Kidney (tissue), 14 donors: ENCODE results near the gene ZNF605. TPM values are rescaled to one million over a fixed set of nuclear protein-coding genes. Genes with fewer than 3 reads are reported as not detected.

Source experiments
- DNase-seq, 5 donors: peaks; one replicate each; pipeline ENCODE4 v3.0.0-alpha.2; 2013 to 2020
- FAIRE-seq: peaks from 2 replicates; lab custom pipeline; 2012; peaks lifted over from hg19 to GRCh38; lab: Jason Lieb, UNC
- H3K27ac ChIP-seq, 2 donors: one replicate each; pipeline ENCODE4 v1.7.0; 2013; ENCODE audit warnings: low read depth in 2 of 2, low read length in 2 of 2, inconsistent platforms in 1 of 2
- H3K27me3 ChIP-seq: one replicate; pipeline ENCODE4 v1.7.1; 2013; ENCODE audit warnings: low read length, inconsistent platforms; ENCODE audit not compliant: control insufficient read depth, insufficient read depth
- H3K36me3 ChIP-seq, 3 donors: one replicate each; pipeline versions ENCODE4 v1.7.0 to v1.7.1; 2013; ENCODE audit warnings: low read length in 3 of 3, control low read depth in 1 of 3, inconsistent platforms in 1 of 3; ENCODE audit not compliant: insufficient read depth in 3 of 3, control insufficient read depth in 2 of 3
- H3K4me1 ChIP-seq, 3 donors: one replicate each; pipeline versions ENCODE4 v1.7.0 to v1.7.1; 2013; ENCODE audit warnings: low read length in 3 of 3, inconsistent platforms in 1 of 3, low read depth in 1 of 3; ENCODE audit not compliant: control insufficient read depth in 2 of 3, insufficient read depth in 2 of 3
- H3K4me3 ChIP-seq, 3 donors: one replicate each; pipeline versions ENCODE4 v1.7.0 to v1.8.1; 2013; ENCODE audit warnings: low read length in 3 of 3, control low read depth in 1 of 3, inconsistent platforms in 1 of 3
- H3K9ac ChIP-seq, 3 donors: one replicate each; pipeline versions ENCODE4 v1.7.0 to v1.7.1; 2013; ENCODE audit warnings: low read length in 3 of 3, control low read depth in 1 of 3, inconsistent platforms in 1 of 3
- H3K9me3 ChIP-seq, 3 donors: one replicate each; pipeline versions ENCODE4 v1.7.0 to v1.7.1; 2013; ENCODE audit warnings: low read length in 3 of 3, control low read depth in 1 of 3, inconsistent platforms in 1 of 3; ENCODE audit not compliant: control insufficient read depth in 2 of 3, insufficient read depth in 1 of 3
- CTCF ChIP-seq: IDR thresholded peaks from 3 replicates; pipeline ENCODE4 v1.5.1; 2012; ENCODE audit warnings: mild to moderate bottlenecking, moderate library complexity, borderline replicate concordance; ENCODE audit not compliant: insufficient read depth; ENCODE audit errors: extremely low read depth
- intact Hi-C: fragments of 100-400 bp; cut with DNase I; formaldehyde crosslinking; loops from one replicate; pipeline ENCODE4 v1.11.1; 2022
- polyA plus RNA-seq: library from polyadenylated mRNA; stranded (reverse); fragments of 350-450 nt; fragmentation: Illumina TruSeq; extraction: RNeasy Lipid Tissue Mini Kit (QIAGEN cat#74804); gene quantifications from one replicate; pipeline ENCODE4 v1.2.3, GENCODE V29; 2014; ENCODE audit warnings: low read depth, low replicate concordance; ENCODE audit not compliant: insufficient read depth
- total RNA-seq: library from RNA; stranded (reverse); fragmentation: NEBNext Ultra II Directional; extraction: Animal tissue kit (Norgen Biotek cat#: 25700); gene quantifications from one replicate; pipeline ENCODE4 v1.2.1, GENCODE V29; 2021
- donor health status: control.
- donor health status: control.
- donor health status: control.
- donor health status: control.
- donor health status: control.
- donor health status: DM: yes; HTN: yes; CAD: no.
- donor health status: Normal renal cell carcinoma (clear cell type).

The ZNF605 gene
- total and polyA plus RNA-seq, 2 donors from 2014 or later = 5.0 to 15.2 TPM

GRCh38 chr12:132946246-132946820 lies 9.8 kb downstream of the ZNF605 start:
- Histone ChIP-seq H3K27ac (no peak overlapping the region), H3K4me1 (no peaks in the 10 kb centered on the region), H3K27me3 (no peaks in the 10 kb centered on the region), H3K9me3 (peaks cover 12 to 66% (median 28%) of the 10 kb centered on the region in 3 donors), H3K36me3 (peaks cover 20 to 40% (median 35%) of the 10 kb centered on the region in 3 donors), H3K4me3 (no peak overlapping the region), H3K9ac (no peak overlapping the region)
- no peak for FAIRE-seq
- no peak for DNase-seq
- no peak for TF ChIP-seq CTCF
- intact Hi-C loops = no loop called here

DNA sequence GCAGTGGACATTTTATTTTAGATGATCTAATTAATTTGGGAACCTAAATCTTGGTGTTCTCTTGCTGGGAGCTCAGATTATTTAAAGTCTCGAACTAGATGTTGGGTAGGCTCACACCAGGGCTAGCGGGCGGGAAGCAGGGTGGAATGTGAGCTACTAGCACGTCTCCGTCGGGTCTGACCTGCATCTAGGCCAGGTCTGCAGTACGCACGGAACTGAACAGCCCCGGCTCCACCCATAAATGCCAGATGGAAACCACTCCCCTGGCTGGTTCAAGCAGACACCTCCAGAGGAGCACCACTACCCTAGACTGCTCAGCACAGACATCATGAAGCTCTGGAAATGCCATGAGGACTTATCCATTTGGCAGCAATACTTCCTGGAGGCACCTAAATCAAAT lies 10.3 kb downstream of the ZNF605 start:
- intact Hi-C loops = no loop called here
- H3K4me3 ChIP-seq = no peak overlapping the region
- no peaks in the 10 kb centered on the region for H3K4me1 ChIP-seq
- DNase-seq = no peak
- H3K9ac ChIP-seq = no peak overlapping the region
- H3K9me3 ChIP-seq = peaks cover 7 to 66% (median 23%) of the 10 kb centered on the region in 3 donors
- peaks cover 15 to 43% (median 35%) of the 10 kb centered on the region in 3 donors for H3K36me3 ChIP-seq
- TF ChIP-seq CTCF = no peak
- no peak for FAIRE-seq
- H3K27me3 ChIP-seq = no peaks in the 10 kb centered on the region
- no peak overlapping the region for H3K27ac ChIP-seq

DNA sequence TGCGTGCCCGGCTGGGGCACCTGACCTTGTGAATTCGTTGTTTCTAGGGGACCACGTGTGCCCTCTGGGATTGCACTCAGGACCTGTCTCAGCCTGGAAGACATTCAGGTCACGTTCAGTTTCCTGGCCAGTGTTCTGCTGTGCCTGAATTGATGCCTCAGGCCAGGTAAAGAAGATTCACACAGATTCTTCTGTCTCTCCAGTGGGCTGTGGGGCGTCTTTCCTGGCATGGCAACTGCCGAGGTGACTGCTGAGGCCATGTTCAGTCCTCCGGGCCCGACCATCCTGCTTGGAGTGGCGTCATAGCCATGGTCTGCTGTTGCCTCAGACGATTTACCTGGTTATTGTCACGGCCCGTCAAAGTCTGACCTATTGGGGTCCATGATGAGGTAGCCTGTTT lies 13.5 kb downstream of the ZNF605 start:
- FAIRE-seq (no peak), DNase-seq (no peak)
- Histone ChIP-seq H3K9me3 (peaks cover 0 to 48% (median 23%) of the 10 kb centered on the region in 3 donors), H3K27me3 (no peaks in the 10 kb centered on the region), H3K27ac (no peak overlapping the region), H3K9ac (no peak overlapping the region), H3K4me3 (no peak overlapping the region), H3K36me3 (peaks cover 12 to 37% (median 28%) of the 10 kb centered on the region in 3 donors), H3K4me1 (no peaks in the 10 kb centered on the region)
- intact Hi-C loops = no loop called here
- no peak for TF ChIP-seq CTCF
